Neural cell (in vitro differentiated cells): Measurements from ENCODE around the gene JAZF1.

ENCODE experiments used
- CTCF ChIP-seq: fragments of 450-650 bp; IDR thresholded peaks from 2 replicates; pipeline ENCODE4 v1.5.1; 2014; ENCODE audit warnings: antibody characterized with exemption, mild to moderate bottlenecking, moderate library complexity; ENCODE audit not compliant: poor library complexity, severe bottlenecking
- RAD21 ChIP-seq: fragments of 450-650 bp; conservative IDR thresholded peaks from 2 replicates; pipeline ENCODE4 v1.6.1; 2014; ENCODE audit warnings: antibody characterized with exemption, mild to moderate bottlenecking, moderate library complexity
- TAF1 ChIP-seq: IDR thresholded peaks from 2 replicates; pipeline ENCODE4 v1.6.1; 2012; ENCODE audit warnings: low read depth

- no peak for TF ChIP-seq CTCF
- no peak for TF ChIP-seq RAD21
- no peak for TF ChIP-seq TAF1
Measured at GRCh38 chr7:28108747-28109146, 71.8 kb downstream of the JAZF1 start.
